OCI-LY7 (cell line): ENCODE measurements around the gene DMKN. TPM values are rescaled to one million over a fixed set of nuclear protein-coding genes. Genes with fewer than 3 reads are reported as not detected.

Experiments
- BruUV-seq: library from RNA; stranded (reverse); fragments of 400-500 nt; replicated peaks from 2 replicates; lab custom pipeline; 2021; lab: Mats Ljungman, UMichigan
- CTCF ChIA-PET: fragments of 300-600 bp; sonication (Branson Sonifier 250); formaldehyde crosslinking; loops from one replicate; lab custom pipeline; 2022; ENCODE audit warnings: antibody characterized with exemption; ENCODE audit not compliant: unreplicated experiment; lab: Charles Lee
- POLR2A ChIA-PET: fragments of 300-600 bp; sonication (Branson Sonifier 250); formaldehyde crosslinking; loops from one replicate; lab custom pipeline; 2022; ENCODE audit warnings: antibody characterized with exemption; lab: Charles Lee
- DNase-seq: peaks from one replicate; pipeline ENCODE4 v3.0.0-alpha.2; 2015; ENCODE audit warnings: low spot score
- H2AFZ ChIP-seq: fragments of 200-600 bp; sonication (generic), shearing (Covaris generic); 2 replicates; pipeline ENCODE4 v1.6.1; 2014; ENCODE audit warnings: mild to moderate bottlenecking, antibody characterized with exemption, low read length, moderate library complexity
- H3K27ac ChIP-seq: fragments of 200-600 bp; sonication (generic); 2 replicates; pipeline ENCODE4 v1.5.1; 2014; ENCODE audit warnings: mixed run types, low read depth, mild to moderate bottlenecking, moderate library complexity, low read length, inconsistent platforms; ENCODE audit not compliant: poor library complexity, severe bottlenecking
- H3K36me3 ChIP-seq: fragments of 200-600 bp; sonication (generic); 2 replicates; pipeline ENCODE4 v1.6.1; 2014; ENCODE audit warnings: mild to moderate bottlenecking, antibody characterized with exemption, low read length, moderate library complexity, mixed read lengths; ENCODE audit not compliant: insufficient read depth
- H3K4me1 ChIP-seq: fragments of 200-600 bp; sonication (generic); 2 replicates; pipeline ENCODE4 v1.5.1; 2014; ENCODE audit warnings: mild to moderate bottlenecking, low read length; ENCODE audit not compliant: insufficient read depth, poor library complexity, severe bottlenecking
- H3K4me2 ChIP-seq: fragments of 200-600 bp; sonication (generic); 2 replicates; pipeline ENCODE4 v1.6.1; 2014; ENCODE audit warnings: mild to moderate bottlenecking, low read length
- H3K4me3 ChIP-seq: fragments of 200-600 bp; sonication (generic); 2 replicates; pipeline ENCODE4 v1.5.1; 2014; ENCODE audit warnings: mild to moderate bottlenecking, low read depth, low read length; ENCODE audit not compliant: poor library complexity, severe bottlenecking
- H3K79me2 ChIP-seq: fragments of 200-600 bp; sonication (generic); 2 replicates; pipeline ENCODE4 v1.6.1; 2016; ENCODE audit warnings: low read depth, mild to moderate bottlenecking, low read length, moderate library complexity, mixed read lengths; ENCODE audit not compliant: insufficient read depth
- H3K9me2 ChIP-seq: fragments of 200-600 bp; sonication (generic); 2 replicates; pipeline ENCODE4 v1.6.1; 2016; ENCODE audit warnings: mild to moderate bottlenecking, low read length, mixed read lengths; ENCODE audit not compliant: insufficient read depth
- H3K9me3 ChIP-seq: fragments of 200-600 bp; sonication (generic); 2 replicates; pipeline ENCODE4 v1.6.1; 2014; ENCODE audit warnings: mild to moderate bottlenecking, mixed run types, low read length, mixed read lengths
- H4K20me1 ChIP-seq: fragments of 200-600 bp; sonication (generic); 2 replicates; pipeline ENCODE4 v1.6.1; 2014; ENCODE audit warnings: mild to moderate bottlenecking, antibody characterized with exemption, low read length, moderate library complexity, mixed read lengths; ENCODE audit not compliant: insufficient read depth
- CTCF ChIP-seq: fragments of 200-600 bp; sonication (generic); conservative IDR thresholded peaks from 2 replicates; pipeline ENCODE4 v1.5.1; 2014; ENCODE audit warnings: mild to moderate bottlenecking, antibody characterized with exemption, low read length, moderate library complexity, mixed read lengths
- EZH2phosphoT487 ChIP-seq: fragments of 200-600 bp; sonication (generic); IDR thresholded peaks from 2 replicates; pipeline ENCODE4 v1.6.1; 2018; ENCODE audit warnings: low read depth, borderline replicate concordance, mild to moderate bottlenecking, mixed run types, antibody characterized with exemption, low read length, moderate library complexity, mixed read lengths
- intact Hi-C: fragments of 100-400 bp; cut with micrococcal nuclease; formaldehyde crosslinking; loops from one replicate; pipeline ENCODE4 v1.10.0; 2022; ENCODE audit not compliant: unreplicated experiment
- total RNA-seq, 2 experiments: library from RNA; depleted of rRNA in 1 of 2; stranded (reverse); fragments of >200 nt in 1 of 2; shearing (Covaris generic) in 1 of 2; gene quantifications; 2 replicates each; pipeline ENCODE4 v1.2.3, GENCODE V29; 2014 to 2022

DMKN gene
- total RNA-seq, 2 experiments from 2014 or later = not detected

GRCh38 chr19:35552534-35553384 lies 39.3 kb upstream of the DMKN start:
- Histone ChIP-seq H3K4me1 (no peaks in the 10 kb centered on the region), H3K27ac (no peak overlapping the region), H4K20me1 (no peaks in the 10 kb centered on the region), H3K9me2 (no peaks in the 10 kb centered on the region), H3K4me2 (no peak overlapping the region), H3K9me3 (no peaks in the 10 kb centered on the region), H3K79me2 (no peaks in the 10 kb centered on the region), H2AFZ (no peak overlapping the region), H3K36me3 (no peaks in the 10 kb centered on the region; the same call in 1 of the 2 replicates), H3K4me3 (no peak overlapping the region)
- DNase-seq = no peak
- BruUV-seq = no TSS peak
- ChIA-PET CTCF (no interaction called here), POLR2A (no interaction called here)
- intact Hi-C loops = no loop called here
- no peak for TF ChIP-seq CTCF
- TF ChIP-seq EZH2phosphoT487 = no peak

GRCh38 chr19:35551091-35551810 lies 37.8 kb upstream of the DMKN start:
- Histone ChIP-seq H3K9me2 (no peaks in the 10 kb centered on the region), H3K4me2 (no peak overlapping the region), H4K20me1 (no peaks in the 10 kb centered on the region), H3K27ac (no peak overlapping the region), H3K9me3 (no peaks in the 10 kb centered on the region), H2AFZ (no peak overlapping the region), H3K79me2 (no peaks in the 10 kb centered on the region), H3K4me1 (peaks cover 7% of the 10 kb centered on the region), H3K36me3 (no peaks in the 10 kb centered on the region; the same call in 1 of the 2 replicates), H3K4me3 (no peak overlapping the region)
- ChIA-PET CTCF (no interaction called here), POLR2A (interaction anchor here (0.6 kb wide), 3 partner anchors 14 to 648 kb away, joined by 3 to 8 read pairs (median 3); no protein-coding TSS in a partner anchor)
- no peak for DNase-seq
- intact Hi-C loops = no loop called here
- BruUV-seq = no TSS peak
- TF ChIP-seq CTCF = no peak
- no peak for TF ChIP-seq EZH2phosphoT487
